Stimulated activated CD8-positive, alpha-beta memory T cell treated with anti-CD3 and anti-CD28 coated beads, Interleukin-12 subunit alpha, Interleukin-12 subunit beta, amount 100 ng/mL, for 24 hours (primary cell): Measurements from ENCODE around the gene MUSTN1.

Source experiments
- DNase-seq: peaks from one replicate; pipeline ENCODE4 v3.0.0-alpha.2; 2020; ENCODE audit errors: extremely low read depth

MUSTN1 gene

GRCh38 chr3:52835766-52836470 lies 1.1 kb upstream of the MUSTN1 start:
- DNase-seq: no peak

GRCh38 chr3:52833202-52833601 lies 1.6 kb downstream of the MUSTN1 start:
- DNase-seq: no peak

- DNase-seq: no peak
Observed at GRCh38 chr3:52831500-52832301, 3.1 kb downstream of the MUSTN1 start.

GRCh38 chr3:52830535-52831258 lies 4.1 kb downstream of the MUSTN1 start, which contains the start of gene ITIH4:
Gene ITIH4, minus strand, starts transcription at chr3:52830672. Its CDS starts 30 bp downstream, at chr3:52830642.
- no peak for DNase-seq

GRCh38 chr3:52829906-52830463 lies 4.8 kb downstream of the MUSTN1 start:
- DNase-seq: no peak

GRCh38 chr3:52829482-52829881 lies 5.3 kb downstream of the MUSTN1 start:
- DNase-seq: no peak

GRCh38 chr3:52827866-52828376 lies 6.9 kb downstream of the MUSTN1 start:
- no peak for DNase-seq

GRCh38 chr3:52827441-52827840 lies 7.4 kb downstream of the MUSTN1 start:
- no peak for DNase-seq

- DNase-seq: no peak
Observed at GRCh38 chr3:52824037-52824436, 10.8 kb downstream of the MUSTN1 start.

- no peak for DNase-seq
Observed at GRCh38 chr3:52822363-52822762, 12.5 kb downstream of the MUSTN1 start.

- no peak for DNase-seq
Observed at GRCh38 chr3:52820736-52821135, 14.1 kb downstream of the MUSTN1 start.

GRCh38 chr3:52819936-52820335 lies 14.9 kb downstream of the MUSTN1 start:
- no peak for DNase-seq

- DNase-seq: no peak
Observed at GRCh38 chr3:52817860-52818259, 17.0 kb downstream of the MUSTN1 start.

GRCh38 chr3:52817221-52817620 lies 17.6 kb downstream of the MUSTN1 start:
- DNase-seq: no peak

- DNase-seq: no peak
Observed at GRCh38 chr3:52816654-52817053, 18.2 kb downstream of the MUSTN1 start.

GRCh38 chr3:52816199-52816598 lies 18.6 kb downstream of the MUSTN1 start:
- DNase-seq: no peak

- DNase-seq: no peak
Observed at GRCh38 chr3:52813810-52814209, 21.0 kb downstream of the MUSTN1 start.

GRCh38 chr3:52811452-52812011 lies 23.3 kb downstream of the MUSTN1 start:
- no peak for DNase-seq

GRCh38 chr3:52810923-52811322 lies 23.9 kb downstream of the MUSTN1 start:
- DNase-seq: no peak

- DNase-seq: no peak
Observed at GRCh38 chr3:52809662-52810377, 25.0 kb downstream of the MUSTN1 start.

GRCh38 chr3:52809149-52809548 lies 25.7 kb downstream of the MUSTN1 start:
- DNase-seq: no peak
